ENCODE measurements around the gene GALNT5.
"Not testable (repeated sequence)": the region's sequence is repeated elsewhere in the genome, so short reads cannot be mapped to it uniquely, and the experiment has no call there.

The GALNT5 gene

GRCh38 chr2:157251932-157252331, 5.6 kb upstream of the GALNT5 start:
- DNase-seq (ENCODE audit: low spot score): no peak

DNA sequence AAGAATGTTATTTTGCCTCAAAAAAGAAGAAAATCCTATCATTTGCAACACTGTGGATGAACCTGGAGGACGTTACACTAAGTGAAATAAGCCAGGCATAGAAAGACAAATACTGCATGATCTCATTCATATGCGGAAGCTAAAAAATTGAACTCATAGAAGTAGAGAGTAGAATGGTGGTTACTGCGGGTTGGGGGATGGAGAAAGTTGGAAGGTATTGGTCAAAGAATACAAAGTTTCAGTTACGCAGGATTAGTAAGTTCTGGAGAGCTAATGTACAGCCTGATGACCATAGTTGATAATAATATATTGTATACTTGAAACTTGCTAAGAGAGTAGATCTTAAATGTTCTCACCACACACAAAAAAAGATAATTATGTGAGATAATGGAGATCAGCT, 5.0 kb upstream of the GALNT5 start:
- DNase-seq (ENCODE audit: low spot score): no peak

- DNase-seq (ENCODE audit: low spot score): no peak
Measured at GRCh38 chr2:157254041-157254440, 3.5 kb upstream of the GALNT5 start.

- no peak for DNase-seq (ENCODE audit: low spot score)
Measured at GRCh38 chr2:157255746-157256145, 1.8 kb upstream of the GALNT5 start.

DNA sequence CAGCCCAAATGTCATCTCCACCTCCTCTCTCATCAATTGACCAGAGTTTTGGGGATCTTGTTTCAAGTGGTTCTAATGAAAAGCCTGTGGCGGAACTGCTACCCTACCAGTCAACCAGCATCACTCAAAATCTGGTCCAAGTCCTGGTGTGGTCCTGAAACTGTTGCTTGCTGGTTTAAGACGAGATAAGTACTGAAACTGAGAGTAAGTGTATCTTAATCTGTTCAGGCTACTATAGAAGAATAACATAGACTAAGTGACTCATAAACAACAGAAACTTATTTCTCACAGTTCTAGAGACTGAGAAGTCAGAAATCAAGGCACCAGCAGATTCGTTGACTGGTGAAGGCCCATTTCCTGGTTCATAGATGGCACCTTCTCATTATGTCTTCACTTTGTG, 879 bp upstream of the GALNT5 start:
- DNase-seq (ENCODE audit: low spot score): no peak

GRCh38 chr2:157258520-157259326, 1.2 kb downstream of the GALNT5 start:
- no peak for DNase-seq (ENCODE audit: low spot score)

- DNase-seq (ENCODE audit: low spot score): no peak
Measured at GRCh38 chr2:157259386-157259785, 1.9 kb downstream of the GALNT5 start.

DNA sequence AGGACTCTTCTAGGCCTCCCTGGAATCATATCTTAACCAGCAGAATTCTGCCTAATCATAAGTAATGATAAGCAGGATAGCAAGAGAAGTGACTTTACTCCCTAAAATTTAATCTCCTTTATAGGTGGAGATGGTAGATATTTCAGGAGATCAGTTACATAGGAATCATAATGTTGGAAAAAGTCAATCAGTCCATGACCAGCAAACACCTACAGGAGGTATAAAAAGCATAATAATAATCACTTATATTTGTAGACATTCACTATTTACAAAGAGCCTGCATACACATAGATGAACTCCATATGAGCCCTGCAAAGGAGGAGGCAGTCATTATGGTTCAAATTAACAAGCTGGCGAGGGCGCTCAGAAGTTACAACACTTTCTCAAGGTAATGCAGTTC, 2.5 kb downstream of the GALNT5 start:
- DNase-seq (ENCODE audit: low spot score): no peak

- DNase-seq (ENCODE audit: low spot score): no peak
Measured at GRCh38 chr2:157260533-157261198, 3.2 kb downstream of the GALNT5 start.

DNA sequence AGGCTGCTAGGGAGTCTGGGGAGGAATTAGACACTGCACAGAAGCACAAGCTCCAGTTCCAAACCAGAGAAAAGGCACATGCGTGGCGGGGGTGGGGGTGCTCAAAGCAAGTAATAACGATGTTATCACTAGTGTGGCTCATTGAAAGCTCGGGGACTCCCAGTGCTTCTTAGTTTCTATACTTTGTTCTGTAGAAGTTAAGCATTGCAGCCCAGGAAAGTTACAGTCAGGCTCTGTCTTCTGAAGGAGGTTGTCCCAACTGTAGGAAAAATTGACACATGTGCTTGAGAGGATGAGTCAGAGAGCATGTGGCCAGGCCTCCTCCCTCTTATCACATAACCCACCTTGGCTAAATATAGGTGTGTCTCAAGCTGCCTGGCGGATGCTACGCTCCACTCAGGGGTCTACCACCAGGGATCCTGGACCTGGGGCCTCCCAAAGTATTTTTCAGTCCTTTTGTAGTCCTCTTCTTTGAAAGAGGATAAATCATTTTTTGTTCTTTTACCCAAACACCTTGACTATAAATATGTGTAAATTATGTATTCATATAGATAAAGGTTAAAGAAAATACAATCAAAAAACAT, 3.8 kb downstream of the GALNT5 start:
- peak; percentile 75 for DNase-seq (ENCODE audit: low spot score)

DNA sequence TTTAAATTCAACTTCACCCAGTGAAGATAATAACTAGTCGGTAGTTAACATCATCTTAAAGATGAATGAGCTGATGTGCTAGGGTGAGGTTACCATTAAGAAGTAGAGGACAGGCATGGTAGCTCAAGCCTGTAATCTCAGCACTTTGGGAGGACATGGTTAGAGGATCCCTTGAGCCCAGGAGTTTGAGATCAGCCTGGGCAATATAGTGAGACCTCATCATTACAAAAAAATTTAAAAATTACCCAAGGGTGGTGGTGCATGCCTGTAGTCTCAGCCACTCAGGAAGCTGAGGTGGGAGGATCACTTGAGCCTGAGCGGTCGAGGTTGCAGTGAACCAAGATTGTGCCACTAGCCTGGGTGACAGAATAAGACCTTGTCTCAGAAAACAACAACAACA, 4.7 kb downstream of the GALNT5 start:
- DNase-seq (ENCODE audit: low spot score): no peak

DNA sequence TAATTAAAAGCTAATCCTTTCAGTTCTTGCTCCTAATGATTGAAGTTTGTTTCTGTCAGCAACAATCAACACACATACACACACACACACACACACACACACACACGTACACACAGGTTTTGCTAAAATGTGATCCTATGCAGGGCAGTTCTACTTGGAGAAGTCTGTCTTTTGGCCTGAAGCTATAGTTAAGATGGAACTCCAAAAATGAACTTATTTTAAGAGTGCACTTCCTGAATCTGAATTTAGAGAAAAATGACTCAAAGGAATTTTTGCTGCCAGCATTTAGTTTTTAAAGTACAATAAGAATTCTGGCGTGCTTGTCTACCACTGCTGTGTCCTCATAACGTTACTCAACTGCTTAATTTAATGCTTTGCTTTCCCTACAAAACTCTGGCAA, 6.6 kb downstream of the GALNT5 start:
- DNase-seq (ENCODE audit: low spot score): no peak

DNA sequence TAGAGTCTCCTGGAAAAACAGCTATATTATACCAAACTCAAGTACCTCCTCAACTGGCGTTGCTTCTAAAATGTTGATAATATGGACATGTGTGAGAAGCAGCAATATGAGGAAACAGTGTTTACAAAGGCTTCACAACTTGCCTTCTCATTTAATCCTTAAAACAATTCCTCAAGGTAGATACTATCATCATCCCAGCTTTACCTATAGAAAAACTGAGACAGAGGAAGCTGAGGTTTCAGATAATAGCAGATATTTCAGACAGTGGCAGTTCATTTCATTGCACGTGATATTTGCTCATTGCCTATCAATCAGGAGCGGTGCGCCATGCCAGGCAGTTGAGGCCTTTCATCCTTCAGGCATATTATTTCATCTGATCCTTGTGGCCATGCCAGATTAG, 8.3 kb downstream of the GALNT5 start:
- no peak for DNase-seq (ENCODE audit: low spot score)

DNA sequence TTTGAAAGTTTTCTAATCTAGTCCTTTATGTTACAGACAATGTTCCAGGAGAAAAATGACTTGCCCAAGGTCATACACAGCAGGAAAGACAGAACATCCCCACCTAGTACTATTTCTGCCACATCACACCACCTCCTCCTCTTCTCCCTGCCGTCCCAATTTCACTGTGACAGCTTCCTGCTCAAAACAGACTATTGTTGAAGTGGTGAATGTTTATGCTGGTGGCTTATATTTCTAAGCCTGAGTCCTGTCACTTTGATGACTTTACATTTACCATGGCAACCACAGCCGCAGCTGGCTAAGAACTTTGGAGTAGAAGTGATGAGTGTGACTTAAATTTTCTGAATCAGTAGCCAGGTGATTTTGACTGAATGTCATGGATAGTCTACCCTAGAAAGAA, 10.0 kb downstream of the GALNT5 start:
- DNase-seq (ENCODE audit: low spot score): no peak

DNA sequence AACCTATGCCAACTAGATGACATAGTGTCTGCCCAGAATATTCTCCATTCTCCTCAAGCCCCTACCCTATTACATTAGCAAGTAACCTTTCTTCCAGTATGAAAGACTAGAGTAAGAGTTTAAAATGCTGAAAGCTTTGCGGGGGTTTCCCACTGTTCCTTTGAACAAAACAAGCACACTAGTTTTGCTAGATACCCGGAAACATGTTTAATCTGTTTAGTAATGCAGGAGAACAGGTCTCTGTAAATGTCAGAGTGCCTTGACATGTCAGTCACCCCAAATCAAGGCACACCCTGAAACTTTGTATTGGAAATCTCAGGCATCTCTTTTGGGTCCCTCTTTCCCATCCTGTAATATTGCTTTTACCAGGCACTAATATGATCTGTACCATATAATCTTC, 11.6 kb downstream of the GALNT5 start:
- no peak for DNase-seq (ENCODE audit: low spot score)

DNA sequence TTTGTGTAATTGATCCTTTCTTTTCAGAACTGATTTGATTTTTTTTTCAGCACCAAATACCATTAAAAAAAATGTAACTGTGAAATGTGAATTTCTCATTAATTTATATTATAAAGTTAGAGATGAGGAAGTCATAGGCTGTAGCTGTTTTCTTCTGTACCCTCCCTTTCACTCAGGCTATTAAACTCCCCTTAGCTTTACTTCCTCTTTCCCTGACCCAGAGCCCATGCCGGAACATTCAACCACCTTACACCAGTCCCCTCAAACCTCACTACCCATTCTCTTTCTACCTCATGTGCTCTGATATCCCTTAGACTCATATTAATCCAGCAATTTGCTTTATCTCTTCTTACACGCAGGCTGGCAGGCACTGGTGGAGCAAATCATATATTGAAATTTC, 12.4 kb downstream of the GALNT5 start:
- DNase-seq (ENCODE audit: low spot score): no peak

GRCh38 chr2:157271590-157272203, 14.2 kb downstream of the GALNT5 start:
- no peak for DNase-seq (ENCODE audit: low spot score)

- DNase-seq (ENCODE audit: low spot score): not testable (repeated sequence)
Measured at GRCh38 chr2:157279311-157279710, 21.8 kb downstream of the GALNT5 start.

GRCh38 chr2:157281316-157281715, 23.8 kb downstream of the GALNT5 start:
- no peak for DNase-seq (ENCODE audit: low spot score)

GRCh38 chr2:157283468-157283867, 26.0 kb downstream of the GALNT5 start:
- no peak for DNase-seq (ENCODE audit: low spot score)

DNA sequence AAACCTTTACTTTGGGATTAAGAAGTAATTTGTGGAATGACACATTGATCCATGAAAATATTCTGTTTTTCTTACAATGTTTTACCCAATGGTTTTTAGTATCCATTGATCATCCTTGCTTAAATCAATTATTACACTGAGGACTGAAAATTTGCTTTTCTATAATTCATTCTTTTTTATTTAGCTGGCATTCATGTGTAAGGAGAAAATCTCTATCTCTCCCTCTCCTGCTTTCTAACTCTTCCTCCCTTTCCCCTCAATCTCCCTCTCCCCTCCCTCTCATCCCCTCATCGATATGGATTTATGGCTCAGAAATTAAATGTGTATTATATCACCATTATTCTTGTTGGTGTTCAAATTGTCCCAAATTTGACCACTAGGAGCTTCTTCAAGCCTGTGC, 29.7 kb downstream of the GALNT5 start:
- DNase-seq (ENCODE audit: low spot score): no peak

DNA sequence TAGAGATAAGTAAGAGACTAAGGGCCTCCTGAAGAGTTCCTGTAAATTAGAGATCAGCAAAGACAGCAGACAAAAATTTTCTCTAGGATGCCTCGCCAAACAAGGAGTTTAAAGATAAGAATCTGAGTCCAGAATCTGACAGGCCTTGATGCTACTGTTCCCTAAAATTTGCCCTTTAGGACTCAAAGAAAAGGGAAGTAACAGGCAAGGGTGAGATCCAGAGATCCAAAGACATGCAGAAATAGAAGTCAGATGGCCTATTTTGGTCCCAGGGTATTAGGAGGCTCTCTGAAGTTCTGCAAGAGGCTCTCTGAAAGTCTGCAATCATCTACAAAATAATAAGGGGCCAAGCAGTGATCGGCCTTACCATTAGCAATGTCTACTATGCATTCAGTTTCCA, 33.0 kb downstream of the GALNT5 start:
- DNase-seq (ENCODE audit: low spot score): no peak

- DNase-seq (ENCODE audit: low spot score): no peak
Measured at GRCh38 chr2:157291018-157291417, 33.5 kb downstream of the GALNT5 start.
